GM13976 (cell line): Measurements from ENCODE around the gene DCST2.
A peak's percentile ranks its signal among the peaks of the same experiment; 100 is the strongest.

Experiments used
- DNase-seq: peaks from one replicate; pipeline ENCODE4 v3.0.0; 2012; ENCODE audit warnings: low spot score
- CTCF ChIP-seq: IDR thresholded peaks from 2 replicates; pipeline ENCODE4 v1.5.1; 2012; ENCODE audit warnings: borderline replicate concordance, mild to moderate bottlenecking; ENCODE audit not compliant: insufficient read depth; ENCODE audit errors: extremely low read depth, missing control alignments, control extremely low read depth
- in situ Hi-C: fragments of 300-500 bp; cut with MboI; formaldehyde crosslinking; loops from one replicate; pipeline ENCODE4 v1.12.0; 2022; ENCODE audit warnings: low sequenced_read_pairs, mixed read lengths, inconsistent platforms; ENCODE audit not compliant: unreplicated experiment

The DCST2 gene

DNA sequence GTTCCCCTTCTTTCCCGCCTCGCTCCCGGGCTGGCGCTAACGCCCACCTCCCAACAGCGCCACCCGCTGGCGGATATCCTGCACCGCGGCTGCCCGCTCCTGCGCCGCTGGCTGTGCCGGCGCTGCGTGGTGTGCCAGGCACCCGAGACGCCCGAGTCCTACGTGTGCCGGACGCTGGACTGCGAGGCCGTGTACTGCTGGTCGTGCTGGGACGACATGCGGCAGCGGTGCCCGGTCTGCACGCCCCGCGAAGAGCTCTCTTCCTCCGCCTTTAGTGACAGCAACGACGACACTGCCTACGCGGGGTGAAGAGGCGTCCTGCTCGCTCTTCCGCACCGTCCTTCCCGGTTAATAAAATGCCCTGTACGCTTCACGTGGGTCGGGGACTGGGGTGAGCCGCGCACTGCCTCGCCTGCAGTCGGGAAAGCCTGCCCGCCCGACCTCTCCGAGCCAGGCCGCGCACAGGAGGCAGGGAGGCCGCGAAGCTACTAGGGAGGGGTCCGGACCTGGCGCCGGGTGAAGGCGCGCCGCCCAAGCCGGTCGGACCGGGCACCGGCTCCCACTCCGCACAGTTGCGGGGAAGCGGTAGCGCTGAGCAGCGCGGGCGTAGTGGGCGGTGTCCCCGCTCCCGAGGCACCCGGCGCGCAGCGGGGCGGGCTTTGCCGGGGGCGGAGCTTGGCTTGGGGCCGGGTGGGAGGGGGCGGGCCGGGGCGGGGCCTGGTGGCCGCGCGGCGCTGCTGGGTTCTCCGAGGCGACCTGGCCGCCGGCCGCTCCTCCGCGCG is 17.2 kb upstream of the DCST2 start, which contains the start of gene ADAM15:
Gene ADAM15 (plus strand): TSS at position 757 of the 782 bp plus-strand sequence. CDS start 71 bp downstream, outside the sequence.
- TF ChIP-seq CTCF = peak; percentile 99
- in situ Hi-C loops = loop anchor here (25.0 kb wide), 1 partner anchor 488 kb away; the partner anchor contains the start of genes CHRNB2 and UBE2Q1
- DNase-seq = peak; percentile 99

- TF ChIP-seq CTCF = no peak
- no peak for DNase-seq
- in situ Hi-C loops = loop anchor here (25.0 kb wide), 1 partner anchor 488 kb away; the partner anchor contains the start of genes CHRNB2 and UBE2Q1
Observed at GRCh38 chr1:155049651-155050559, 16.3 kb upstream of the DCST2 start.

GRCh38 chr1:155048449-155049334 is 15.1 kb upstream of the DCST2 start:
- in situ Hi-C loops = no loop called here
- no peak for TF ChIP-seq CTCF
- DNase-seq = no peak

DNA sequence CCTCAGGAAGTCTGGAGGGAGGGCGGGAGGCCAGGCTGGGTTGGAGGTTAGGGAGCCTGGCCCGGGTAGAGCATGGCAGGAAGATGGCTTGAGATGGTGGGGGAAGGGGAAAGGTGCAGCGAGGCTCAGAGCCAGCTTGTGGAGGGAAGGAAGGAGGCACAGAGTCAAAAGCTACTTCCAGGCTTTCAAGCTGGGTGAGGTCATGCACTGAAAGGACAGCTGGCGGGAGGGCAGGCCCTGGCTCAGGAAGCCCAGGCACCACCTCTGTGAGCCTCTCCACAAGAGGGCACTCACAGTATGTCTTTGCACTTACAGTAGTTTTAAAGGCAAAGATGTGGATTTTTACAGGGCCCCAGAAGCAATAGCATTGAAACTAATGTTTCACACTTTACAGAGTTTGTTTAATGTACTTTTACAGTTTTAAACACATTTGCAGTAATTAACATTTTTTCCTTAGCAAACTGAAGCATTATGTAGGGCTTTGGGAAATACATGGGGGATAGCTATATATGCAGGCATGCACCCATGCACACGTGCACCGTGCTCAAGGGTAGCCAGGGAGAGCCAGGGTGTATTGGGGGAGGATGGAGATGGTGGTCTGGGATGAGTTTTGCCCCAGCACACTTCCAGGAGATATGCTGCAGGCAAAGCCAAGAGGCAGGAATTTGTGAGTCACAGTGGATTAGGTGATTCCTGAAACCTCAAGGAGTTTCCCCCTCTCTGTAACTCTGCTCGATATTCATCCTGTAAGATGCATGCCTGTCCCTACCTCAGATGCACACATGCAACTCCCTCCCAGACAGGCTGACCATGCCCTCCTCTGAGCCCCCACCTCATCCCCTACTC is 11.5 kb upstream of the DCST2 start:
- in situ Hi-C loops = no loop called here
- peak; percentile 74 for TF ChIP-seq CTCF
- peak; percentile 83 for DNase-seq

DNA sequence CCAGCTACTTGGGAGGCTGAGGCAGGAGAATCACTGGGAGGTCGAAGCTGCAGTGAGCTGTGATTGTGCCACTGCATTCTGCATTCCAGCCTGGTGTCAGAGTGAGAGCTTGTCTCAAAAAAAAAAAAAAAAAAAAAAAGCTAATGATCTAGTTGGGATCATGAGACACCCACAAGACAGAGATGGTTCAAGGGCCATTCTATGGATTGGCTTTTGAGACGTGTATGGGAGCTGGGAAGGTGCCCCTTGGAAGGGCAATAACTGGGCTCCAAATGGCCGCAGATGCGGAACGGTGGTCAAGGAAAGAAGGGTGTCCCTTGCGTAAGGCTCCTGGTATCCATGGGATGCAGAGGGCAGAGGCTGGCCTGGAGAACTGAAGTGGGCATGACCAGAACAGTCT is 10.8 kb upstream of the DCST2 start:
- TF ChIP-seq CTCF = no peak
- no peak for DNase-seq
- in situ Hi-C loops = no loop called here

- in situ Hi-C loops = no loop called here
- DNase-seq = no peak
- TF ChIP-seq CTCF = no peak
Observed at GRCh38 chr1:155043793-155044192, 10.2 kb upstream of the DCST2 start.
